ENCODE measurements around the gene HS1BP3. TPM values are rescaled to one million over a fixed set of nuclear protein-coding genes. Genes with fewer than 3 reads are reported as not detected.
A peak's percentile ranks its signal among the peaks of the same experiment; 100 is the strongest.

HS1BP3 gene
- total RNA-seq, 1 donor = 23.0 TPM

GRCh38 chr2:20638646-20639430 lies 12.1 kb downstream of the HS1BP3 start:
- TF ChIP-seq CTCF (IDR thresholded peaks at IDR 0.05; ENCODE audit: insufficient read depth, low read length) = no peak
- DNase-seq (ENCODE audit: low read depth) = no peak
- no peak overlapping the region for H3K4me3 ChIP-seq (ENCODE audit: low read depth, low read length)

- TF ChIP-seq CTCF (IDR thresholded peaks at IDR 0.05; ENCODE audit: insufficient read depth, low read length) = no peak
- H3K4me3 ChIP-seq (ENCODE audit: low read depth, low read length) = no peak overlapping the region
- DNase-seq (ENCODE audit: low read depth) = no peak
These were observed 12.9 kb downstream of the HS1BP3 start for GRCh38 chr2:20638014-20638413.

GRCh38 chr2:20637147-20637546 lies 13.8 kb downstream of the HS1BP3 start:
- DNase-seq (ENCODE audit: low read depth) = peak; percentile 70
- TF ChIP-seq CTCF (IDR thresholded peaks at IDR 0.05; ENCODE audit: insufficient read depth, low read length) = no peak
- no peak overlapping the region for H3K4me3 ChIP-seq (ENCODE audit: low read depth, low read length)

DNA sequence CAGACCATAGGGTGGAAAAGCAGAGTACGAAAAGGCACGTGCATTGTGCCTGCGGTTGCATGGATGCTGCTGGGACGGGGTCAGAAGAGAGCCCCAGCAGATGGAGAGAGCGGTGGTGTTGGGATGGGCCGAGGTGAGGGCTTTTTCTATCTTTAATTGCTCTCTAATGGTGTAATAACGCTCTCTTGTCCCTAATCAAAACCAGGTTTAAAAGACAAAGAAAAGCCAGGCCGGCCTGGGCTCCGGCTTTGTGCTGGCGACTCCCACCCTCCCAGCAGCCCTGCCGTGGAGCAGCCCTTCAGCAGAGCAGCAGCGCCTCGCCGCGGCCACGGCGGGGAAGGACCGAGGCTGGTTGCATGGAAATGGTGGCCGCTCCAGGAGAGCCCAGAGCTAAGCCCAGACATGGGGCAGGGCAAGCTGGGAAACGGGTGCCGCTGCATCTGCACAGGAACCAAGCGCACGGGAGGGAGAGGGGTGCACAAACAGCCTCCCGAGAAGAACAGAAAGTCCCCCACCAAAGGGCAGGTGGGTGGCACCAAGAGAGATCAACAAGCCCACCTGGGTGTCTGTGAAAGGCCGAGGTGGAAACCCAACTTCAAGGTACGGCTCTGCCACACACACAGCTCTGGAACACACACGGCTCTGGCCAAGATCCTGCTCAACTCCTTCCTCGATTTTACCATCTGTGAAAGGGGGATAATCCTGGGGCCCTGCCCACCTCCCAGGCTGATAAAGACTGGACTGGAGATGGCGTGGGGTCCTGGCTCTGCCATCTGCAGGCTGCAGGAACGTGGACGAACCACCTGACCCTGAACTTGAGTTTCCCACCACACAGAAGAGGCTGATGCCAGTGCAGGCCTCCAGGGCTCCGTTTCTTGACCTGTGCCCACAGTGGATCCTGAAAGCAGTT lies 15.0 kb downstream of the HS1BP3 start:
- peak; percentile 93 for TF ChIP-seq CTCF (IDR thresholded peaks at IDR 0.05; ENCODE audit: insufficient read depth, low read length)
- peak; percentile 80 for DNase-seq (ENCODE audit: low read depth)
- no peak overlapping the region for H3K4me3 ChIP-seq (ENCODE audit: low read depth, low read length)

DNA sequence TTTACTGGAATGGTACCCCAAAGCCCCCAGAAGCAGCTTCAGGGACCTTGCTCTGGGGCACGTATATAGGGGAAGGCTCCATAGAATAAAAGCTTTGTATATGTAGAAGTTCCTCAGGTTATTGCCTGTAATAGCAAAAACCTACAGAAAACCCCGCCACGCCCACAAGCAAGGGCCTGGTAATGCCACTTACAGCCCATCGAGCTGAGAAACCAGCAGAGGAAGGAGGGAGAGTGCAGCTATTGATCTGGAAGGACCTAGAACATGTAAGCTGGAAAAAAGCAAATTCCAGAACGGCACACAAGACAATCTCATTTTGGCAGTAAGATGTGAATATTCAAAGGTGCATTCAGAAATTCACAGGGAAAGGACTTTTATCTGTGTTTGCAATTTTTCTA lies 15.8 kb downstream of the HS1BP3 start:
- no peak for DNase-seq (ENCODE audit: low read depth)

More for the DNA sequence above, 15.8 kb downstream of the HS1BP3 start:
- TF ChIP-seq CTCF (IDR thresholded peaks at IDR 0.05; ENCODE audit: insufficient read depth, low read length) = no peak
- H3K4me3 ChIP-seq (ENCODE audit: low read depth, low read length) = no peak overlapping the region

All from fibroblast of the aortic adventitia (primary cell).